ENCODE results near the gene PACRG. TPM values are rescaled to one million over a fixed set of nuclear protein-coding genes. Genes with fewer than 3 reads are reported as not detected.

PACRG gene
- total and polyA plus RNA-seq, 2 of the 8 experiments (the other 6 are each of a cell fraction or from before 2014, with no cell fraction given), result 0.44 to 0.54 TPM

- Histone ChIP-seq H3K9ac (replicated peaks in 1 of 4; ENCODE audit: extremely low read depth in 1 of 4, low read depth in 3 of 4, low read length in 3 of 4) (no peak overlapping the region), H3K79me1 (ENCODE audit: low read depth, low read length) (no peaks in the 10 kb centered on the region), H3K23ac (ENCODE audit: insufficient read length) (no peak overlapping the region), H3K4ac (replicated peaks; ENCODE audit: insufficient read length, low read depth, low read length) (no peak overlapping the region), H3K56ac (replicated peaks; ENCODE audit: insufficient read length, low read depth, low read length) (no peak overlapping the region), H2BK20ac (ENCODE audit: low read length) (no peak overlapping the region), H2BK12ac (ENCODE audit: low read depth, low read length) (no peak overlapping the region), H3K27me3 (replicated peaks in 1 of 4; ENCODE audit: control insufficient read depth in 3 of 4, extremely low read depth in 1 of 4, insufficient read depth in 3 of 4, low read length in 3 of 4) (no peaks in the 10 kb centered on the region), H2AFZ (ENCODE audit: low read length) (no peak overlapping the region), H3K14ac (ENCODE audit: insufficient read length) (no peak overlapping the region), H4K91ac (replicated peaks; ENCODE audit: insufficient read length, low read length) (no peak overlapping the region), H4K8ac (ENCODE audit: extremely low read depth, insufficient read depth, low read length) (no peak overlapping the region), H2BK5ac (ENCODE audit: low read depth, low read length) (no peak overlapping the region; the same call in 1 of the 2 replicates), H3K18ac (ENCODE audit: extremely low read depth, low read length) (no peak overlapping the region), H3K27ac (ENCODE audit: low read depth, low read length) (no peak overlapping the region), H3K4me3 (ENCODE audit: extremely low read depth in 1 of 4, insufficient read depth in 2 of 4, low read depth in 3 of 4, low read length in 4 of 4) (no peak overlapping the region), H3K4me1 (replicated peaks in 1 of 4; ENCODE audit: control insufficient read depth in 3 of 4, insufficient read depth in 4 of 4, low read length in 3 of 4) (peaks cover 0 to 2% (median under 1%) of the 10 kb centered on the region in 4 experiments; a peak in 6 of 7 replicates), H3K23me2 (ENCODE audit: low read depth, low read length) (no peaks in the 10 kb centered on the region), H3K4me2 (ENCODE audit: insufficient read depth in 1 of 2, low read depth in 2 of 2, low read length in 2 of 2) (no peak overlapping the region), H3K9me3 (ENCODE audit: insufficient read depth in 2 of 2, low read depth in 1 of 2, low read length in 1 of 2) (peaks cover 0 to under 1% of the 10 kb centered on the region in 2 experiments; a peak in 2 of 4 replicates), H3K79me2 (ENCODE audit: control insufficient read depth in 1 of 2, insufficient read depth in 2 of 2, low read length in 2 of 2) (no peaks in the 10 kb centered on the region), H3K36me3 (ENCODE audit: control insufficient read depth in 2 of 4, insufficient read depth in 4 of 4, low read length in 3 of 4) (no peaks in the 10 kb centered on the region), H2BK120ac (replicated peaks; ENCODE audit: low read depth, low read length) (no peak overlapping the region), H2BK15ac (ENCODE audit: low read length) (no peak overlapping the region), H2AK5ac (ENCODE audit: low read depth, low read length) (no peak overlapping the region), H4K5ac (ENCODE audit: insufficient read length, low read depth, low read length) (no peak overlapping the region), H4K20me1 (replicated peaks in 1 of 2; ENCODE audit: control insufficient read depth in 1 of 2, insufficient read depth in 2 of 2, low read length in 2 of 2) (no peaks in the 10 kb centered on the region)
- CTCF ChIA-PET (ENCODE audit: partially characterized antibody), result no interaction called here
- FAIRE-seq (no peak), DNase-seq (ENCODE audit: low read depth in 1 of 2, low spot score in 2 of 2) (no peak)
- 83% methylated on average over 5 of the region's 5 CpGs; no CpG with 5 or more reads in 1 of the 2 experiments for WGBS, 2 experiments (ENCODE audit: extremely low coverage in 1 of 2, insufficient coverage in 1 of 2, insufficient read length in 1 of 2, insufficient replicate concordance in 2 of 2, low coverage in 1 of 2, low lambda C conversion rate in 2 of 2, missing lambda C conversion rate in 1 of 2)
- no peak for TF ChIP-seq HDAC2 (IDR thresholded peaks at IDR 0.05; ENCODE audit: borderline replicate concordance in 1 of 2, low read depth in 2 of 2, low read length in 2 of 2)
- POLR2A ChIA-PET (ENCODE audit: partially characterized antibody), result no interaction called here
Measured at GRCh38 chr6:163094881-163095280, 367.1 kb downstream of the PACRG start.
